ENCODE measurements around the gene TUBB2B. TPM values are rescaled to one million over a fixed set of nuclear protein-coding genes. Genes with fewer than 3 reads are reported as not detected.
A peak's percentile ranks its signal among the peaks of the same experiment; 100 is the strongest.
"Not testable (repeated sequence)": the region's sequence is repeated elsewhere in the genome, so short reads cannot be mapped to it uniquely, and the experiment has no call there.

The TUBB2B gene
- total and polyA plus RNA-seq, 9 donors, result 54.6 to 69.8 (median 63.5) TPM

DNA sequence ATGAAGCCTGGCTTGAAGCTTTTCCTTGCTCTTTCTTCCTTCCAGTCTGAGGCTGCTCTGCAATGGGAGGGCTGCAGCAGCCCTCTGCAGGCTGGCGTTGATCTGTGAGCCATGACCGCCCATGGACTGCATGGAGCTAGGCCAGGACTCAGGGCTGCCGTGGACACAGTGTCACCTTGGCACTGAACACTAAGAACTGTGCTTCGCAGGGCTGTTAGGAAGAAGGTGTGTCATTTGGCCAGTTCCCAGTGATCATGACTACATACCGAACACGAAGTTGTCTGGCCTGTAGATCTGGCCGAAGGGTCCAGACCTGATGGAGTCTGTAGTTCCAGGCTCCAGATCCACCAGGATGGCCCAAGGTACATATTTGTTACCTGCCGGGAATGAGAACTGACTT lies 48.8 kb downstream of the TUBB2B start:
- not testable (repeated sequence) for DNase-seq; H3K27me3 ChIP-seq (ENCODE audit: control insufficient read depth, insufficient read depth, low read length); H3K4me3 ChIP-seq (ENCODE audit: low read length)

DNA sequence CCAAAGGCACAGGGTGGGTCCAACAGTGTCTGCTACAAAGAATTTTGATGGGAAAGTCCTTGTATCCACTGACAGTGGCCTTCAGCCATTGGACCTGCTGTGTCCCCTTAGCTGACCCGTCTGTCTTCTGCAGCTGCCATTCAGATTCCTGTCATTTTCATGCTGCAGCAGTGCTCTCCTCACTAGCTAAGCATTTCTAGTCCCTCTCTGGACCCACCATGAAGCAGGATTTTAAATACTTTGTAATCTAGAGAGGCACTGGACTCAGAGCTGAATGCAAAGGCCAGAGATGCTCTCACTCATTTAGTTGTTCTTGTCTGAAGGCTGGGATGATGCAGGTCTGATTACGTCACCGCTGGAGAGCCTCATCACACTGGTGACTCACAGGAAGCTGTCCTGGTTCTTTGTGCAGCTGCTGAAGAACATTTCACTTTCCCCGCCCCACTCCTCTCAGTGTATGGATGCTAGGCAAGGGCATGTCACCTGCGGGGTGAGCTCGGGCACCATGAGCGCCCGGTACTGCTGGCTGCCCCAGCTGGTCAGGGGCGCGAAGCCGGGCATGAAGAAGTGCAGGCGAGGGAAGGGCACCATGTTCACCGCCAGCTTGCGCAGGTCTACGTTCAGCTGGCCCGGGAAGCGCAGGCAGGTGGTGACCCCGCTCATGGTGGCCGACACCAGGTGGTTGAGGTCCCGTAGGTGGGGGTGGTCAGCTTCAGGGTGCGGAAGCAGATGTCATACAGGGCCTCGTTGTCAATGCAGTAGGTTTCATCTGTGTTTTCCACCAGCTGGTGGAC lies 50.7 kb downstream of the TUBB2B start:
- peaks cover 6% of the 10 kb centered on the region for H3K4me1 ChIP-seq (ENCODE audit: control insufficient read depth, insufficient read depth, low read length)
- H3K4me3 ChIP-seq (ENCODE audit: low read length), result no peak overlapping the region
- H3K27ac ChIP-seq (ENCODE audit: low read length), result no peak overlapping the region
- DNase-seq, result peak; percentile 80
- no peaks in the 10 kb centered on the region for H3K36me3 ChIP-seq (ENCODE audit: control insufficient read depth, insufficient read depth, low read length)
- no peaks in the 10 kb centered on the region for H3K9me3 ChIP-seq (replicated peaks; ENCODE audit: control insufficient read depth, low read depth, low read length)
- H3K27me3 ChIP-seq (ENCODE audit: control insufficient read depth, insufficient read depth, low read length), result no peaks in the 10 kb centered on the region
- WGBS (ENCODE audit: insufficient coverage), result 83% methylated on average over 15 of the region's 22 CpGs

More for the DNA sequence above, 48.8 kb downstream of the TUBB2B start:
- WGBS (ENCODE audit: insufficient coverage), result 100% methylated on average over 2 of the region's 8 CpGs
- not testable (repeated sequence) for H3K9me3 ChIP-seq (replicated peaks; ENCODE audit: control insufficient read depth, low read depth, low read length); H3K36me3 ChIP-seq (ENCODE audit: control insufficient read depth, insufficient read depth, low read length); H3K4me1 ChIP-seq (ENCODE audit: control insufficient read depth, insufficient read depth, low read length); H3K27ac ChIP-seq (ENCODE audit: low read length)

DNA sequence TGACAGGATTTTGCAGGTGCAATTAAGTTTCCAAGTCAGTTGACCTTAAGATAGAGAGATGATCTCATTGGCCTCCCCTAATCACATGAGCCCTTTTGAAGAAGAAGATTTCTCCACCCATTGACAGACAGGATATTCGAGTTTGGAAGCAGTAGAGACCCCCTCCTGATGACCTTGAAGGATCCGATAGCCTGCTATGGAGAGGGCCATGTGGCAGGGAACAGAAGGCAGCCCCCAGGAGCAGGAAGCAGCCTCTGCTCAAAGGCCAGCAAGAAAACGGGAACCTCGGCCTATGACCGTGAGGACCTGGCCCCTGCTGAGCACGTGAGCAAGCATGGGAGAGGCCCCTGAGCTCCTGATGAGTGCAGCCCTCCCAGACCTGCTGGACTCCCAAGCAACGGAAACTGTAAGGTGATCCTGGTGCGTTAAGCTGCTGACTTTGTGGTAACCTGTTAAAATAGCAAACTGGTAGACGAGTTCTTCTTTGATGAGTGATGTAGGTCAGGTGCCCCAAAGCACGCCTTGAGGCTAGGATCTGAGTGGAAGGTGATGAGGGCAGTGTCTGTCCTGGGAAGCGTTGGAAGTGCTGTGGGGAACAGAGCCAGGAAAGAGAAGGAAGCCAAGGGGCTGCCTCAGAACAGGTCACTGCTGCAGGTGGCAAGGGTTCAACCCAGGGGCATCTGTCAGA lies 51.6 kb downstream of the TUBB2B start:
- Histone ChIP-seq H3K4me3 (ENCODE audit: low read length) (no peak overlapping the region), H3K36me3 (ENCODE audit: control insufficient read depth, insufficient read depth, low read length) (no peaks in the 10 kb centered on the region), H3K9me3 (replicated peaks; ENCODE audit: control insufficient read depth, low read depth, low read length) (no peaks in the 10 kb centered on the region), H3K27me3 (ENCODE audit: control insufficient read depth, insufficient read depth, low read length) (no peaks in the 10 kb centered on the region), H3K4me1 (ENCODE audit: control insufficient read depth, insufficient read depth, low read length) (peaks cover 6% of the 10 kb centered on the region), H3K27ac (ENCODE audit: low read length) (no peak overlapping the region)
- WGBS (ENCODE audit: insufficient coverage), result 53% methylated on average over 10 of the region's 11 CpGs
- no peak for DNase-seq

Other genes with a start within 250 kb of the TUBB2B start
- 16.1 TPM for gene NQO2, start 227.8 kb downstream of the TUBB2B start, total RNA-seq
- 10 to 100 TPM; 15.0 to 21.3 (median 19.9) TPM for gene NQO2, start 227.8 kb downstream of the TUBB2B start, polyA plus RNA-seq (ENCODE audit: insufficient read depth in 1 of 8, insufficient read length in 8 of 8, low replicate concordance in 1 of 8)
- 11.3 TPM for gene RIPK1, start 159.2 kb downstream of the TUBB2B start, total RNA-seq
- gene RIPK1, start 159.2 kb downstream of the TUBB2B start, polyA plus RNA-seq (ENCODE audit: insufficient read depth in 1 of 8, insufficient read length in 8 of 8, low replicate concordance in 1 of 8), result 10 to 100 TPM; 10.8 to 16.9 (median 13.7) TPM
- 32.2 TPM for gene BPHL, start 108.9 kb downstream of the TUBB2B start, total RNA-seq
- 10 to 100 TPM; 29.7 to 43.0 (median 31.3) TPM for gene BPHL, start 108.9 kb downstream of the TUBB2B start, polyA plus RNA-seq (ENCODE audit: insufficient read depth in 1 of 8, insufficient read length in 8 of 8, low replicate concordance in 1 of 8)
- 73.2 TPM for gene TUBB2A, start 70.1 kb downstream of the TUBB2B start, total RNA-seq
- 100 to 1,000 TPM in 1 of 8 donors, 10 to 100 TPM in 7; 72.0 to 103 (median 88.0) TPM for gene TUBB2A, start 70.1 kb downstream of the TUBB2B start, polyA plus RNA-seq (ENCODE audit: insufficient read depth in 1 of 8, insufficient read length in 8 of 8, low replicate concordance in 1 of 8)
- gene PSMG4, start 31.3 kb upstream of the TUBB2B start, total RNA-seq, result 16.3 TPM
- 10 to 100 TPM; 10.3 to 14.0 (median 12.6) TPM for gene PSMG4, start 31.3 kb upstream of the TUBB2B start, polyA plus RNA-seq (ENCODE audit: insufficient read depth in 1 of 8, insufficient read length in 8 of 8, low replicate concordance in 1 of 8)
- 1.1 TPM for gene SLC22A23, start 229.4 kb upstream of the TUBB2B start, total RNA-seq
- gene SLC22A23, start 229.4 kb upstream of the TUBB2B start, polyA plus RNA-seq (ENCODE audit: insufficient read depth in 1 of 8, insufficient read length in 8 of 8, low replicate concordance in 1 of 8), result 1 to 10 TPM; 2.1 to 6.2 (median 3.0) TPM